Measurements from ENCODE around the gene ARFRP1.
"Not testable (repeated sequence)": the region's sequence is repeated elsewhere in the genome, so short reads cannot be mapped to it uniquely, and the experiment has no call there.

ARFRP1 gene

DNA sequence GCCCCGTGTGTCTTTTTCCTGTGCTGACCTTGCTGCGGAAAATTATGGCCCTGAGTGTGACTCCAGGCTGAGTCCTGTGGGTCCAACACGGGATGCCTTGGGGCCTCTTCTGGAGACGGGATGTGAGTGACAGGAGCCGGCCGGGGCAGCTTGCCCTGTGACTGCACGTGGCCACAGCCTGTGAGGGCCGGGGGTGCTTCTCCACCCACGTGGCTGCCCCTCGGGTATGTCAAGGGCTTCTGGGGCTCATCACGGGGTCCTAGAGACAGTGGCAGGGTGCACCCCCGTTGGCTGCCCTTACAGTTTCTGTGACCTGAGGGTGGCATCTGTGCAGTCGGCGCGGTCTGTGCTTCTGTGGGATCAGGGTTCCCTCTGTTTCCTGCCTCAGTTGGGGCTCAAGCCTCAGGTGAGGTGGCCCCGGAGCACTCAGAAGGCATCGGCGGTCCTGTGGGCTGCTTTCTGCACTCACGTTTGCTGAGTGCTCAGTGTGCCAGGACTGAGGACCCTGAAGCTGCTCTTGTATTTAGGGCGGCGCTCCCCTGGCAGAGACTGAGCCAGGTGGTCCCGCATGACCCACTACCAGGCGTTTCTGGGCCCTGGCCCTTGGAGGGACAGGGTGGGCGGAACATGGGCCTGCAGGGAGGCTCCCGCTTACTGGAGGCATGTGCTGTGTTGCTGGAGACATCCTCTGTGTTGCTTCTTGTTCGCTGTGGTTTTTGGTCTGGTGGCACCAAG is 44.3 kb downstream of the ARFRP1 start:
- Histone ChIP-seq H3K27ac (no peak overlapping the region), H3K36me3 (peaks cover 79% of the 10 kb centered on the region), H3K9me3 (ENCODE audit: severe bottlenecking) (no peaks in the 10 kb centered on the region), H3K4me3 (ENCODE audit: low read depth, low read length) (no peak overlapping the region), H3K27me3 (ENCODE audit: insufficient read depth, low read depth, severe bottlenecking) (no peaks in the 10 kb centered on the region)
- TF ChIP-seq, protein P1, sequence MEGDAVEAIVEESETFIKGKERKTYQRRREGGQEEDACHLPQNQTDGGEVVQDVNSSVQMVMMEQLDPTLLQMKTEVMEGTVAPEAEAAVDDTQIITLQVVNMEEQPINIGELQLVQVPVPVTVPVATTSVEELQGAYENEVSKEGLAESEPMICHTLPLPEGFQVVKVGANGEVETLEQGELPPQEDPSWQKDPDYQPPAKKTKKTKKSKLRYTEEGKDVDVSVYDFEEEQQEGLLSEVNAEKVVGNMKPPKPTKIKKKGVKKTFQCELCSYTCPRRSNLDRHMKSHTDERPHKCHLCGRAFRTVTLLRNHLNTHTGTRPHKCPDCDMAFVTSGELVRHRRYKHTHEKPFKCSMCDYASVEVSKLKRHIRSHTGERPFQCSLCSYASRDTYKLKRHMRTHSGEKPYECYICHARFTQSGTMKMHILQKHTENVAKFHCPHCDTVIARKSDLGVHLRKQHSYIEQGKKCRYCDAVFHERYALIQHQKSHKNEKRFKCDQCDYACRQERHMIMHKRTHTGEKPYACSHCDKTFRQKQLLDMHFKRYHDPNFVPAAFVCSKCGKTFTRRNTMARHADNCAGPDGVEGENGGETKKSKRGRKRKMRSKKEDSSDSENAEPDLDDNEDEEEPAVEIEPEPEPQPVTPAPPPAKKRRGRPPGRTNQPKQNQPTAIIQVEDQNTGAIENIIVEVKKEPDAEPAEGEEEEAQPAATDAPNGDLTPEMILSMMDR (IDR thresholded peaks at IDR 0.05; ENCODE audit: low read depth, low read length) = no peak
- DNase-seq = no peak

DNA sequence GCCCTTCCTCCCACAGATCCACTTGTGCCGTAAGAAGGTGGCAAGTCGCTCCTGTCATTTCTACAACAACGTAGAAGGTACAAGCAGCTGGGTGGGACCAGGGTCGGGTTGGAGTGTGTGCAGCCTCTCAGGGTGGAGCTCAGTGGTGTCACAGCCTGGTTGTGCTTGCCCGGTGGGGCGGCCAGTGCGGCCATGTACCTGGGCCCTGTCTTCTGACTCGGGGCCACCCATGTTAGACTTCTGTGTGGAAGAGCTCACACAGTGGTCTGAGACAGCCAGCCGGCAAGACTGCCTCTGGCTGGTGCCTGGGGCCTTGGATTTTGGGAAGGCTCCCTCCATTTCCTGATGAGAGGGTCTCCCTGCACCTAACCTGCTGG is 45.0 kb downstream of the ARFRP1 start:
- Histone ChIP-seq H3K36me3 (peaks cover 74% of the 10 kb centered on the region), H3K27ac (no peak overlapping the region), H3K9me3 (ENCODE audit: severe bottlenecking) (no peaks in the 10 kb centered on the region), H3K4me3 (ENCODE audit: low read depth, low read length) (no peak overlapping the region), H3K27me3 (ENCODE audit: insufficient read depth, low read depth, severe bottlenecking) (no peaks in the 10 kb centered on the region)
- TF ChIP-seq, protein P1 (IDR thresholded peaks at IDR 0.05; ENCODE audit: low read depth, low read length) = no peak
- DNase-seq = no peak

DNA sequence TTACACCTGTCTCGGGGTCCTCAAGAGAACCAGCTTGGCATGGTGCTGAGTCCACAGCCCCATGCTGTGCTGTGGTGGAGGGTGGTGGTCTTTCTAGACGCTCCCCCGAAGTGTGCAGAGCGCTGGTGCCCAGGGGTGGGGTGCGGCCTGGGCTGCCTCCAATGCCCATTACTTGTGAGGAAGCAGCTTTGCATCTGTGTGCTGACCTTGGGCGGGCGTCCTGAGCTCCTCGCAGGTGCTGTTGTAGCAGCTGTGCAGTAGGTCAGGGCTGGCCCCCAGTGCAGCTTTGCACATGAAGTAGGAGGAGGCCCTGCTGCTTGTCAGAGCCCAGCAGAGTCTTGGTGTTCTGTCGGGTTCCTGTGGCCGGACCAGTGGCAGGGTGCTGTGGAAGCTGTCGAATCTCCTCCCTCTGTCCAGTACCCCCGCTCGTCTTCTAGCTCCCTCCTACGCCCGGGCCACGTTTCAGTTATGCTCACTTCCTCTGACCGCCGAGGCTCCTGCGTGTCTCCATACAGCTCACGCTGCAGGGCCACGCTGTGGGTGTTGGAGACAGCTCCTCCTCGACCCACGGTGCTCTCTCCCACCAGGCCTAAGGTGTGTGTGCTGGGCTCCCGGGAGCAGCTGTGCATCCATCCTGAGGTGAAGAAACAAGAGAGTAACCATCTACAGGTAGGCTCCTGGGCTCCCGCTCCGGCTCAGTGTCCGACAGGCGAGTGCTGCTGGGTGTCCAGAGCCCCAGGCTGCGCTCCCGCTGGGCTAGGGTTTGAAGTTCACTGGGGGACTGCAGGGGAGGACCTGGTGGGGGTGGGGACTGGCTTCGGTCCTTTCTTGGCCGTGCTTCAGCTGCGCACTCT is 45.6 kb downstream of the ARFRP1 start:
- TF ChIP-seq, protein P1 (IDR thresholded peaks at IDR 0.05; ENCODE audit: low read depth, low read length) = no peak
- Histone ChIP-seq H3K4me3 (ENCODE audit: low read depth, low read length) (no peak overlapping the region), H3K27me3 (ENCODE audit: insufficient read depth, low read depth, severe bottlenecking) (no peaks in the 10 kb centered on the region), H3K27ac (no peak overlapping the region), H3K36me3 (peaks cover 69% of the 10 kb centered on the region), H3K9me3 (ENCODE audit: severe bottlenecking) (no peaks in the 10 kb centered on the region)
- DNase-seq = no peak

DNA sequence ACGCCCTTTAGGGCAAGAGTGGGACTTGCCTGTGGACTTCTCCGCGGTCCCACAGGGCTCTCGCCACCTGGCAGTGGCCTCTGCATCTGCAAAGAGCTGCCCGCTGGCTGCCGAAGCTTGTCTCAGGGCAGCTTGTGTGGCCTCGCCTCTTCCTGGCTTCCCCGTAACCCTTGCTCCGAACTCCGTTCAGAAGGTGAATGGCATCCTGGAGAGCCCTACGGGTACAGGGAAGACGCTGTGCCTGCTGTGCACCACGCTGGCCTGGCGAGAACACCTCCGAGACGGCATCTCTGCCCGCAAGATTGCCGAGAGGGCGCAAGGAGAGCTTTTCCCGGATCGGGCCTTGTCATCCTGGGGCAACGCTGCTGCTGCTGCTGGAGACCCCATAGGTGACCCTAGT is 46.7 kb downstream of the ARFRP1 start:
- peaks cover 61% of the 10 kb centered on the region for H3K36me3 ChIP-seq
- TF ChIP-seq, protein P1 (IDR thresholded peaks at IDR 0.05; ENCODE audit: low read depth, low read length) = no peak

DNA sequence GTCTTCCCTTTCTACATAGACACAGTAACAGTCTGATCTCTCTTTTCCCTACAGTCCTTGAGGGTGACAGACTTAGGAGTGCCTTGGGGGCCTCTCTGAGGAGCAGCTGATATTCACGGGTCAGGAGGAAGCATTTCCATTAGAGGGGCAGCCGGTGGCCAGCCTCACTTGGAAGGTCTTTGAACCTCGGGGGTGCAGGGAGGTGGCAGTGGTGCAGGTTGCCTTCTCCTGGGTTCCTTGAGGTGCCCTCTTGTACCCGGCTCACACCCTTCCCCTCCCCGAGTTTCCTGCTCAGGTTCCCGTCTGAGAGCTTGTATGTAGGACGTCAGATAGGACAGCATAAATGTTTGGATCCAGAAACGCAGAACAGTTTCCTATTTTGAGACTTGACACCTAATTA is 47.2 kb downstream of the ARFRP1 start:
- H3K36me3 ChIP-seq = peaks cover 56% of the 10 kb centered on the region
- no peak for DNase-seq
- no peaks in the 10 kb centered on the region for H3K9me3 ChIP-seq (ENCODE audit: severe bottlenecking)
- H3K27me3 ChIP-seq (ENCODE audit: insufficient read depth, low read depth, severe bottlenecking) = no peaks in the 10 kb centered on the region
- H3K4me3 ChIP-seq (ENCODE audit: low read depth, low read length) = no peak overlapping the region
- no peak overlapping the region for H3K27ac ChIP-seq
- TF ChIP-seq, protein P1 (IDR thresholded peaks at IDR 0.05; ENCODE audit: low read depth, low read length) = no peak

More for the DNA sequence above, 46.7 kb downstream of the ARFRP1 start:
- DNase-seq = no peak
- Histone ChIP-seq H3K27ac (no peak overlapping the region), H3K9me3 (ENCODE audit: severe bottlenecking) (no peaks in the 10 kb centered on the region), H3K27me3 (ENCODE audit: insufficient read depth, low read depth, severe bottlenecking) (no peaks in the 10 kb centered on the region), H3K4me3 (ENCODE audit: low read depth, low read length) (no peak overlapping the region)

DNA sequence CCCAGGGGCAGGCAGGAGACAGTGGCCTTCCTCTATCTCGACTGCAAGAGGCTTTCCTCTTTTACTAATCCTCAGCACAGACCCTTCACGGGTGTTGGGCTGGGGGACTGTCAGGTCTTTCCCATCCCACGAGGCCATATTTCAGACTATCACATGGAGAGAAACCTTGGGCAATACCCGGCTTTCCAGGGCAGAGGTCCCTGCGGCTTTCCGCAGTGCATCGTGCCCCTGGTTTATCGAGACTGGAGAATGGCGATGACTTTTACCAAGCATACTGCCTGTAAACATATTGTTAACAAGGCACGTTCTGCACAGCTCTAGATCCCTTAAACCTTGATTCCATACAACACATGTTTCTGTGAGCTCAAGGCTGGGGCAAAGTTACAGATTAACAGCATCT is 47.6 kb downstream of the ARFRP1 start:
- not testable (repeated sequence) for H3K27ac ChIP-seq; H3K9me3 ChIP-seq (ENCODE audit: severe bottlenecking); H3K27me3 ChIP-seq (ENCODE audit: insufficient read depth, low read depth, severe bottlenecking); H3K4me3 ChIP-seq (ENCODE audit: low read depth, low read length); DNase-seq
- H3K36me3 ChIP-seq = peaks cover 53% of the 10 kb centered on the region
